Spleen (tissue), 11 donors: ENCODE data around the gene TMEM140. TPM values are rescaled to one million over a fixed set of nuclear protein-coding genes. Genes with fewer than 3 reads are reported as not detected.

ENCODE experiments used
- DNase-seq: peaks from one replicate; pipeline ENCODE4 v3.0.0-alpha.2; 2020
- H3K27ac ChIP-seq, 8 donors: fragments of 200-600 bp; sonication (generic) in 7 of 8; 1 replicate in 4 of 8; 2 replicates in 4 of 8; pipeline versions ENCODE4 v1.5.0 to v1.8.0; 2016 to 2021; ENCODE audit warnings: inconsistent platforms in 4 of 8, mild to moderate bottlenecking in 4 of 8, moderate library complexity in 1 of 8
- H3K27me3 ChIP-seq, 7 donors: fragments of 200-600 bp; sonication (generic) in 6 of 7; replicated peaks in 1 of 7; 1 replicate in 4 of 7; 2 replicates in 3 of 7; pipeline versions ENCODE4 v1.5.0 to v1.8.0; 2016 to 2021; ENCODE audit warnings: inconsistent platforms in 3 of 7, mild to moderate bottlenecking in 1 of 7
- H3K36me3 ChIP-seq, 6 donors: fragments of 200-600 bp; sonication (generic) in 5 of 6; 1 replicate in 4 of 6; 2 replicates in 2 of 6; pipeline versions ENCODE4 v1.5.0 to v1.8.0; 2016 to 2021; ENCODE audit warnings: inconsistent platforms in 2 of 6
- H3K4me1 ChIP-seq, 6 donors: fragments of 200-600 bp; sonication (generic) in 5 of 6; 1 replicate in 3 of 6; 2 replicates in 3 of 6; pipeline versions ENCODE4 v1.5.0 to v1.8.0; 2016 to 2021; ENCODE audit warnings: inconsistent platforms in 3 of 6
- H3K4me3 ChIP-seq, 8 donors: fragments of 200-600 bp; sonication (generic) in 7 of 8; 1 replicate in 4 of 8; 2 replicates in 4 of 8; pipeline versions ENCODE4 v1.5.0 to v1.8.0; 2016 to 2021; ENCODE audit warnings: inconsistent platforms in 4 of 8, mild to moderate bottlenecking in 4 of 8, moderate library complexity in 2 of 8
- H3K9me3 ChIP-seq, 8 donors: fragments of 200-600 bp; sonication (generic) in 7 of 8; 1 replicate in 4 of 8; 2 replicates in 4 of 8; pipeline versions ENCODE4 v1.5.0 to v1.8.0; 2016 to 2021; ENCODE audit warnings: inconsistent platforms in 4 of 8
- CTCF ChIP-seq, 11 experiments: fragments of 200-600 bp in 7 of 11; fragments of 450-650 bp in 4 of 11; sonication (generic) in 4 of 11; IDR thresholded peaks in 8 of 11; conservative IDR thresholded peaks in 3 of 11; 1 replicate in 7 of 11; 2 replicates in 4 of 11; pipeline versions ENCODE4 v1.4.0 to v1.8.0; 2016 to 2021; ENCODE audit warnings: antibody characterized with exemption in 11 of 11, inconsistent platforms in 4 of 11, mild to moderate bottlenecking in 1 of 11
- POLR2A ChIP-seq, 3 donors: fragments of 450-650 bp; IDR thresholded peaks; one replicate each; pipeline ENCODE4 v1.5.1; 2017; ENCODE audit warnings: antibody characterized with exemption in 3 of 3, mild to moderate bottlenecking in 1 of 3
- POLR2AphosphoS5 ChIP-seq, 3 donors: sonication (generic); formaldehyde crosslinking; IDR thresholded peaks; one replicate each; pipeline ENCODE4 v1.5.1; 2017; ENCODE audit warnings: antibody characterized with exemption in 3 of 3
- WGBS, 5 donors: extraction: QIAGEN DNeasy Blood & Tissue Kit in 3 of 5; methylation state at CpG; one replicate each; pipeline versions ENCODE4 v1.1.5 to v1.1.7; 2013 to 2018; 5-methylcytosine and 5-hydroxymethylcytosine counted together
- intact Hi-C: fragments of 100-400 bp; cut with DNase I; formaldehyde crosslinking; loops from one replicate; pipeline ENCODE4 v1.15.0; 2023; ENCODE audit warnings: low total_unique reads
- polyA plus RNA-seq, 3 donors: library from polyadenylated mRNA; stranded (reverse); fragments of 200-250 nt; gene quantifications; one replicate each; pipeline ENCODE4 v1.2.1, GENCODE V29; 2013
- total RNA-seq, 7 donors: library from RNA; depleted of rRNA in 3 of 7; stranded (reverse); fragments of >200 nt in 3 of 7; fragmentation: NEBNext Ultra II Directional in 4 of 7; extraction: Animal tissue kit (Norgen Biotek cat#: 25700) in 4 of 7; gene quantifications; one replicate each; pipeline versions ENCODE4 v1.1.0 to v1.2.1, GENCODE V29; 2016 to 2021
- donor health status: healthy with polysubstance abuse.
- donor health status: DM: no; HTN: no; CAD: no; lungs with moderate emphysema.
- donor health status: DM: no; HTN: no; CAD: no.
- donor health status: Bipolar disorder and iron deficiency.
- donor health status: healthy.
- donor health status: DM: no; HTN: no; CAD: no.
- donor health status: DM: yes; HTN: yes; CAD: no.

TMEM140 gene
- total and polyA plus RNA-seq, 10 donors, result 7.0 to 76.1 (median 43.4) TPM

GRCh38 chr7:135167365-135167917 is 19.6 kb downstream of the TMEM140 start:
- peaks cover 0 to 66% (median 29%) of the 10 kb centered on the region in 6 donors for H3K36me3 ChIP-seq
- H3K27me3 ChIP-seq, result no peaks in the 10 kb centered on the region
- 59 to 73% (median 61%) methylated on average over 12 of the region's 12 CpGs for WGBS, 5 donors
- peaks cover 0 to 2% (median 0%) of the 10 kb centered on the region in 8 donors for H3K9me3 ChIP-seq
- H3K4me3 ChIP-seq, result peak overlapping the region in 1 of 8 donors; percentile 79
- H3K4me1 ChIP-seq, result peaks cover 58 to 83% (median 79%) of the 10 kb centered on the region in 6 donors
- TF ChIP-seq POLR2AphosphoS5 (IDR thresholded peaks at IDR 0.05) (peak in 2 of 3 donors; percentile 18 to 20), CTCF (IDR thresholded peaks at IDR 0.05 in 8 of 11, conservative IDR thresholded peaks at IDR 0.05 in 3 of 11) (no peak)
- peak overlapping the region; percentile 64 to 100 (median 96) for H3K27ac ChIP-seq
- intact Hi-C loops, result loop anchor here (10.0 kb wide), 1 partner anchor 183 kb away; the partner anchor contains the start of gene AGBL3
- no peak for DNase-seq

GRCh38 chr7:135168001-135168400 is 20.1 kb downstream of the TMEM140 start:
- Histone ChIP-seq H3K9me3 (no peaks in the 10 kb centered on the region), H3K4me3 (peak overlapping the region in 2 of 8 donors; percentile 1 to 79), H3K27ac (peak overlapping the region; percentile 85 to 100 (median 98)), H3K4me1 (peaks cover 58 to 83% (median 79%) of the 10 kb centered on the region in 6 donors), H3K27me3 (no peaks in the 10 kb centered on the region), H3K36me3 (peaks cover 0 to 60% (median 29%) of the 10 kb centered on the region in 6 donors)
- TF ChIP-seq POLR2AphosphoS5 (IDR thresholded peaks at IDR 0.05) (peak in 1 of 3 donors; percentile 38), POLR2A (IDR thresholded peaks at IDR 0.05) (no peak)
- 23 to 56% (median 52%) methylated on average over 6 to 8 of the region's 9 CpGs for WGBS, 5 donors
- DNase-seq, result peak; percentile 82
- intact Hi-C loops, result loop anchor here (10.0 kb wide), 1 partner anchor 183 kb away; the partner anchor contains the start of gene AGBL3

GRCh38 chr7:135168489-135169140 is 20.7 kb downstream of the TMEM140 start:
- Histone ChIP-seq H3K27me3 (no peaks in the 10 kb centered on the region), H3K36me3 (peaks cover 0 to 54% (median 29%) of the 10 kb centered on the region in 6 donors), H3K9me3 (no peaks in the 10 kb centered on the region), H3K4me1 (peaks cover 58 to 82% (median 74%) of the 10 kb centered on the region in 6 donors), H3K27ac (peak overlapping the region; percentile 85 to 100 (median 98)), H3K4me3 (peak overlapping the region in 5 of 8 donors; percentile 1 to 81 (median 66))
- DNase-seq, result peak; percentile 80
- 86 to 94% (median 89%) methylated on average over 11 to 13 of the region's 13 CpGs for WGBS, 5 donors
- TF ChIP-seq CTCF (IDR thresholded peaks at IDR 0.05 in 8 of 11, conservative IDR thresholded peaks at IDR 0.05 in 3 of 11) (no peak), POLR2AphosphoS5 (IDR thresholded peaks at IDR 0.05) (peak in 1 of 3 donors; percentile 7)
- intact Hi-C loops, result loop anchor here (10.0 kb wide), 1 partner anchor 184 kb away; the partner anchor contains the start of gene AGBL3

GRCh38 chr7:135169141-135169963 is 21.5 kb downstream of the TMEM140 start:
- WGBS, 5 donors, result 42 to 56% (median 44%) methylated on average over 11 of the region's 11 CpGs
- Histone ChIP-seq H3K4me1 (peaks cover 51 to 74% (median 68%) of the 10 kb centered on the region in 6 donors), H3K27me3 (no peaks in the 10 kb centered on the region), H3K27ac (peak overlapping the region; percentile 85 to 100 (median 98)), H3K4me3 (peak overlapping the region; percentile 42 to 81 (median 66)), H3K9me3 (no peaks in the 10 kb centered on the region), H3K36me3 (peaks cover 0 to 47% (median 27%) of the 10 kb centered on the region in 6 donors)
- intact Hi-C loops, result loop anchor here (10.0 kb wide), 1 partner anchor 185 kb away; the partner anchor contains the start of gene AGBL3
- TF ChIP-seq POLR2AphosphoS5 (IDR thresholded peaks at IDR 0.05), result peak in 2 of 3 donors; percentile 59 to 72
- no peak for TF ChIP-seq POLR2A (IDR thresholded peaks at IDR 0.05)
- TF ChIP-seq CTCF (IDR thresholded peaks at IDR 0.05 in 8 of 11, conservative IDR thresholded peaks at IDR 0.05 in 3 of 11), result peak in 9 of 11 experiments; percentile 37 to 69 (median 52)
- peak; percentile 88 for DNase-seq
